Retinal pigment epithelial cell (primary cell): ENCODE results near the gene LCT.
A peak's percentile ranks its signal among the peaks of the same experiment; 100 is the strongest.

Experiments
- DNase-seq: peaks from one replicate; pipeline ENCODE4 v3.0.0-alpha.2; 2010; ENCODE audit warnings: low read depth
- H3K4me3 ChIP-seq: 2 replicates; pipeline ENCODE4 v1.5.1; 2011; ENCODE audit warnings: mild to moderate bottlenecking, low read length, control low read depth, moderate library complexity
- CTCF ChIP-seq: conservative IDR thresholded peaks from 2 replicates; pipeline ENCODE4 v1.5.1; 2011; ENCODE audit warnings: low read depth, low read length, control low read depth, inconsistent platforms

The LCT gene

GRCh38 chr2:135803278-135803677 is 33.7 kb downstream of the LCT start:
- no peak for TF ChIP-seq CTCF
- no peak for DNase-seq
- no peak overlapping the region for H3K4me3 ChIP-seq

- no peak for TF ChIP-seq CTCF
- DNase-seq = no peak
- no peak overlapping the region for H3K4me3 ChIP-seq
Observed at GRCh38 chr2:135802350-135802749, 34.6 kb downstream of the LCT start.

GRCh38 chr2:135800513-135801460 is 36.2 kb downstream of the LCT start:
- no peak overlapping the region for H3K4me3 ChIP-seq
- TF ChIP-seq CTCF = no peak
- DNase-seq = no peak

- H3K4me3 ChIP-seq = no peak overlapping the region
- TF ChIP-seq CTCF = peak; percentile 2
- no peak for DNase-seq
Observed at GRCh38 chr2:135799738-135800137, 37.2 kb downstream of the LCT start.

- no peak for TF ChIP-seq CTCF
- no peak for DNase-seq
Observed at GRCh38 chr2:135798762-135799161, 38.2 kb downstream of the LCT start.

GRCh38 chr2:135798275-135798705 is 38.7 kb downstream of the LCT start:
- no peak for DNase-seq
- TF ChIP-seq CTCF = no peak
- H3K4me3 ChIP-seq = no peak overlapping the region

More at GRCh38 chr2:135798762-135799161, 38.2 kb downstream of the LCT start:
- no peak overlapping the region for H3K4me3 ChIP-seq
